Naive B cell (primary cell): Measurements from ENCODE around the gene ATXN2L. TPM values are rescaled to one million over a fixed set of nuclear protein-coding genes. Genes with fewer than 3 reads are reported as not detected.
"Not testable (repeated sequence)": the region's sequence is repeated elsewhere in the genome, so short reads cannot be mapped to it uniquely, and the experiment has no call there.

Experiments
- ATAC-seq, 2 donors: fragments of 150-1000 bp; cut with Tn5 transposase; 2 replicates each; pipeline ENCODE4 v1.10.0; 2021; ENCODE audit warnings: low read depth in 2 of 2, mild to moderate bottlenecking in 2 of 2, moderate library complexity in 2 of 2
- DNase-seq: peaks from one replicate; pipeline ENCODE4 v3.0.0; 2022
- H3K27ac Mint-ChIP-seq, 6 donors: one replicate each; pipeline ENCODE4 v1.8.0; 2020 to 2022; ENCODE audit warnings: mild to moderate bottlenecking in 6 of 6, mixed read lengths in 6 of 6, moderate library complexity in 5 of 6, inconsistent platforms in 2 of 6
- H3K27me3 Mint-ChIP-seq, 3 donors: one replicate each; pipeline ENCODE4 v1.8.0; 2021 to 2022; ENCODE audit warnings: mixed read lengths in 3 of 3, mild to moderate bottlenecking in 1 of 3
- H3K36me3 Mint-ChIP-seq, 2 donors: one replicate each; pipeline ENCODE4 v1.8.0; 2020 to 2022; ENCODE audit warnings: mixed read lengths in 2 of 2, inconsistent platforms in 1 of 2, mild to moderate bottlenecking in 1 of 2
- H3K4me1 Mint-ChIP-seq, 3 donors: one replicate each; pipeline ENCODE4 v1.8.0; 2020 to 2022; ENCODE audit warnings: mixed read lengths in 3 of 3, inconsistent platforms in 1 of 3, mild to moderate bottlenecking in 1 of 3, moderate library complexity in 1 of 3
- H3K4me3 Mint-ChIP-seq, 8 donors: one replicate each; pipeline ENCODE4 v1.8.0; 2020 to 2022; ENCODE audit warnings: mild to moderate bottlenecking in 8 of 8, mixed read lengths in 8 of 8, moderate library complexity in 8 of 8, inconsistent platforms in 2 of 8
- H3K9me3 Mint-ChIP-seq, 7 donors: one replicate each; pipeline ENCODE4 v1.8.0; 2020 to 2022; ENCODE audit warnings: mixed read lengths in 7 of 7, mild to moderate bottlenecking in 5 of 7, inconsistent platforms in 2 of 7, moderate library complexity in 1 of 7
- polyA plus RNA-seq, 6 donors: library from polyadenylated mRNA; unstranded; fragments of 300-500 nt; fragmentation: Illumina TruSeq; gene quantifications; one replicate each; pipeline ENCODE4 v1.2.3, GENCODE V29; 2021; ENCODE audit warnings: low read depth in 6 of 6

ATXN2L gene, protein sequence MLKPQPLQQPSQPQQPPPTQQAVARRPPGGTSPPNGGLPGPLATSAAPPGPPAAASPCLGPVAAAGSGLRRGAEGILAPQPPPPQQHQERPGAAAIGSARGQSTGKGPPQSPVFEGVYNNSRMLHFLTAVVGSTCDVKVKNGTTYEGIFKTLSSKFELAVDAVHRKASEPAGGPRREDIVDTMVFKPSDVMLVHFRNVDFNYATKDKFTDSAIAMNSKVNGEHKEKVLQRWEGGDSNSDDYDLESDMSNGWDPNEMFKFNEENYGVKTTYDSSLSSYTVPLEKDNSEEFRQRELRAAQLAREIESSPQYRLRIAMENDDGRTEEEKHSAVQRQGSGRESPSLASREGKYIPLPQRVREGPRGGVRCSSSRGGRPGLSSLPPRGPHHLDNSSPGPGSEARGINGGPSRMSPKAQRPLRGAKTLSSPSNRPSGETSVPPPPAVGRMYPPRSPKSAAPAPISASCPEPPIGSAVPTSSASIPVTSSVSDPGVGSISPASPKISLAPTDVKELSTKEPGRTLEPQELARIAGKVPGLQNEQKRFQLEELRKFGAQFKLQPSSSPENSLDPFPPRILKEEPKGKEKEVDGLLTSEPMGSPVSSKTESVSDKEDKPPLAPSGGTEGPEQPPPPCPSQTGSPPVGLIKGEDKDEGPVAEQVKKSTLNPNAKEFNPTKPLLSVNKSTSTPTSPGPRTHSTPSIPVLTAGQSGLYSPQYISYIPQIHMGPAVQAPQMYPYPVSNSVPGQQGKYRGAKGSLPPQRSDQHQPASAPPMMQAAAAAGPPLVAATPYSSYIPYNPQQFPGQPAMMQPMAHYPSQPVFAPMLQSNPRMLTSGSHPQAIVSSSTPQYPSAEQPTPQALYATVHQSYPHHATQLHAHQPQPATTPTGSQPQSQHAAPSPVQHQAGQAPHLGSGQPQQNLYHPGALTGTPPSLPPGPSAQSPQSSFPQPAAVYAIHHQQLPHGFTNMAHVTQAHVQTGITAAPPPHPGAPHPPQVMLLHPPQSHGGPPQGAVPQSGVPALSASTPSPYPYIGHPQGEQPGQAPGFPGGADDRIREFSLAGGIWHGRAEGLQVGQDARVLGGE
- polyA plus RNA-seq, result 10 to 100 TPM in 5 of 6 donors, 1 to 10 TPM in 1; 3.6 to 38.2 (median 20.0) TPM

DNA sequence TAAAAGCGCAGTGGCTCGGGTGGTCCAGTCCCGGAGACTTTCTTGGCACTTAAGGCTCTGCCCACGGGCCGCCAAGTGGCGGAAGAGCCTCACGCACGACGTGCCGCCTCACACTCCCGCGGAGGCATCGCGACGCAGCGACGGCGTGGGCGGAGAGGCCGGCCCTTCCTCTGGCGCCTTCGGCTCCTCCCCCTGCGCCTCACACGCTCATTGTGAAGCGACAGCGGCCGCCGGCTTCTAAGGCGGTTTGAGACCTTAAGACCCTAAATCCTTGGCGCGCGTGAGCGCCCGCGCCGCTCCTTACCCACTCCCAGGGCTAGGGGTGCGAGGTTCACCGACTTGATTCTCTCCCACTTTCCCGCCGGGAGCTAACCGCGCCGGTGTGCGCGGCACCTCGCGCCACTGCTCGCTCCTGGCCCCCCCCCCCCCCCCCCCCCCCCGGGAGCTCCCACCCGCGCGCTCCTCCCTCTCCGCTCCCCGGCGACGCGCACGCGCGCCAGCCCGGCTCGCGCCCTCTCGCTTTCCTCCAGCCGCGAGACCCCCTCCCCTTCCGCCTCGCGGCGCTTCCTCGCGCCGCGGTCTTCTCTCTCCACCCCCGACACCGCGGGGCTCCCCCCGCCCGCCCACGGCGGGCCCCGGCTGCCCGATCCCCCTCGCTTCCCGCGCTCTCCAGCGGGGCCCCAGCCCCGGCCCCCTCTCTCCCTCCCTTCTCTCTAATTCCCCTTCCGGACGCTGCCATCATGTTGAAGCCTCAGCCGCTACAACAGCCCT, at the start of gene ATXN2L:
Gene ATXN2L, plus strand, starts transcription at position 480 of the 771 bp plus-strand sequence. Its CDS starts 261 bp downstream, at position 741.
- Mint-ChIP-seq H3K27me3 (no peaks in the 10 kb centered on the region), H3K36me3 (peaks cover 9 to 10% of the 10 kb centered on the region in 2 donors), H3K9me3 (no peaks in the 10 kb centered on the region), H3K27ac (peak within 1 kb of the TSS; percentile 98 to 100 (median 99)), H3K4me3 (peak within 1 kb of the TSS; percentile 97 to 100 (median 98)), H3K4me1 (peaks cover 26 to 39% (median 36%) of the 10 kb centered on the region in 3 donors)
- ATAC-seq, result peak; percentile 51 to 60
- DNase-seq, result peak; percentile 94

DNA sequence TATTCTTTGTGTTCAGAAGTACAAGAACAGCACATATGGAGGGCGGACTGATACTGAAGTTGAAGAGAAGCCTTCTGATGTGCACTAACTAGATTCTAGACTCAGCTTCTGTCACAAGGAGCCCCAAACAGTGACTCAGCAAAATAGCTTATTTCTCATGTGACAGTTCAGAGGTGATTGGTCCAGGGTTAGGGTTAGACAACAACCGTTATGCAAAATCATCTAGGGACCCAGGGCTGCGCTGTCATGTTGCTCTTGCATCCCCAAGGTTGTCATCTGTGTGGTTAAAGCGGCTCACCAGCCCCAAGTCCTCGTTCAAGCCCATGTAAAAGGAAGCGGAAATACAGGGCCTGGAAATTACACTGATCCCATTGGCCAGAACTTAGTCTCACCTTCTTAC, 41.1 kb upstream of the ATXN2L start:
- H3K36me3 Mint-ChIP-seq, result not testable (repeated sequence)

DNA sequence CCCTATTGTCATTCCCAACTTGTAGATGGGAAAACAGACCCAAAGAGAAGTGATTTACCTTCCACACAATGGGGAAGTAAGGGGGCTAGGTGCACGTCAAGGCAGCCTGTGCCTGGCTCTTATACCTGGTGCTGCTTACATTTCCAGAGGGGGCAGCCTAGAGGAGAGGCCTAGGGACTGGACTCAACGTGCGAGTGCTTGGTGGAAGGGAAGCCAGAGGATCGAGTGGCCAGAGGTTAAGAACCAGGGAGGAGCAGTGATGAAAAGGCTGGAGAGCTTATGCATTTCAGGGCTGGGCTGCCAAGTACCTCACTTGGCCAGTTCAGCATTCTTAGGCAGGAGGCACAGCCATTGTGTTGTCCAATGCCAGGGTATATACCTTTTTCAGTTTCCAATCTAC, 40.4 kb upstream of the ATXN2L start:
- H3K27me3 Mint-ChIP-seq, H3K9me3 Mint-ChIP-seq, H3K36me3 Mint-ChIP-seq, DNase-seq, H3K4me1 Mint-ChIP-seq, ATAC-seq, H3K27ac Mint-ChIP-seq, H3K4me3 Mint-ChIP-seq: not testable (repeated sequence)

More for the DNA sequence above, 41.1 kb upstream of the ATXN2L start:
- not testable (repeated sequence) for H3K4me3 Mint-ChIP-seq, H3K9me3 Mint-ChIP-seq, ATAC-seq, H3K4me1 Mint-ChIP-seq, H3K27ac Mint-ChIP-seq, DNase-seq, H3K27me3 Mint-ChIP-seq

DNA sequence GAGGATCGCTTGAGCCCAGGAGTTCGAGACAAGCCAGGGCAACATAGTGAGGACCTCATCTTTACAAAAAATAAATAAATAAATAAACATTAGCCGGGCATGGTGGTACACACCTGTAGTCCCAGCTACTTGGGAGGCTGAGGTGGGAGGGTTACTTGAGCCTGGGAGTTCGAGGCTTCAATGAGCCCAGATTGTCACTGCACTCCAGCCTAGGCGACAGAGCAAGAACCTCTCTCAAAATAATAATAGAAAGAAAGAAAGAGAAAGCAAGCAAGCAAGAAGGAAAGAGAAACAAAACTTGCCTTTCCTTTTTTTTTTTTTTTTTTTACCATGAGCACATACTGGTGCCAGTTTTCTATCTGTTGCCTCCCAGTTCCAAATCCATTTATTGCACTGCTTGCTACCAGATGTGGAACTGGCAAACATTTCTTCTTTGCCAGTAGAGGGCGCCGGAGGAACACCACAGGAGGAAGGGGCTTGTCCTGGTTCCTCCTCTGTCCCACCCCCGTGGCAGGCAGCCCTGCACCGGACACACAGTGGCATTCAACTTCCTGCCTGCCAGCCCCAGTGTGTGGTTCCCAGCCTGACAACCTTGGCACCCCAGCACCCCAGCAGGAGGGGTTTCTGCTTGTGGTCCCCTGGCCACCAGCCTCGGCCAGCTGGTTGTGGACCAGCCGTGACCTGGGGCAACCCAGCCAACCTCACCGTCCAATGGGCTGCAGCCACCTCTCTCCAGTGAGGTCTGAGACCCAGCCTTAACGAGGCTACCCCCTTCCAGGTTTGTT, 20.4 kb upstream of the ATXN2L start:
- H3K9me3 Mint-ChIP-seq, H3K27me3 Mint-ChIP-seq, H3K4me1 Mint-ChIP-seq, H3K36me3 Mint-ChIP-seq: not testable (repeated sequence)
- Mint-ChIP-seq H3K27ac (peak overlapping the region in 1 of 6 donors; percentile 91), H3K4me3 (peak overlapping the region; percentile 51 to 87 (median 78))
- DNase-seq, result peak; percentile 56
- peak; percentile 84 to 86 for ATAC-seq

DNA sequence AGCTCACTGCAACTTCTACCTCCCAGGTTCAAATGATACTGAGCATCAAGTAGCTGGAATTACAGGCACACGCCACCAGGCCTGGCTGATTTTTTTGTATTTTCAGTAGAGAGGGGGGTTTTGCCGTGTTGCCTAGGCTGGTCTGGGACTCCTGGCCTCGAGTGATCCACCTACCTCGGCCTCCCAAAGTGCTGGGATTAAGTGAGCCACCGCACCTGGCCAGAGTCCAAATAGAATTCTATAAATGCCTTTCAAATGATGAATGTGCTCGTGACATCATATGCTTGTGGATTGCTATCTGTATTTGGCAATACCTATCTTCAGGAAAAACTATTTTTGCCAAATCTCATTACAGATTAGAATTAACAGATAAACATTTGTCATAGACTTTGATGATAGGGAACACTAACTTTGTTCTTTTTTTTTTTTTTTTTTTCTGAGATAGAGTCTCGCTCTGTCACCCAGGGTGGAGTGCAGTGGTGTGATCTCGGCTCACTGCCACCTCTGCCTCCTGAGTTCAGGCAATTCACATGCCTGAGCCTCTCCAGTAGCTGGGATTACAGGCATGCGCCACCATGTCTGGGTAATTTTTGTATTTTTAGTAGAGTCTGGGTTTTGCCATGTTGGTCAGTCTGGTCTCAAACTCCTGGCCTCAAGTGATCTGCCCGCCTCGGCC, 15.2 kb upstream of the ATXN2L start:
- H3K36me3 Mint-ChIP-seq, DNase-seq, H3K4me3 Mint-ChIP-seq, H3K27me3 Mint-ChIP-seq, ATAC-seq, H3K27ac Mint-ChIP-seq, H3K4me1 Mint-ChIP-seq, H3K9me3 Mint-ChIP-seq: not testable (repeated sequence)

DNA sequence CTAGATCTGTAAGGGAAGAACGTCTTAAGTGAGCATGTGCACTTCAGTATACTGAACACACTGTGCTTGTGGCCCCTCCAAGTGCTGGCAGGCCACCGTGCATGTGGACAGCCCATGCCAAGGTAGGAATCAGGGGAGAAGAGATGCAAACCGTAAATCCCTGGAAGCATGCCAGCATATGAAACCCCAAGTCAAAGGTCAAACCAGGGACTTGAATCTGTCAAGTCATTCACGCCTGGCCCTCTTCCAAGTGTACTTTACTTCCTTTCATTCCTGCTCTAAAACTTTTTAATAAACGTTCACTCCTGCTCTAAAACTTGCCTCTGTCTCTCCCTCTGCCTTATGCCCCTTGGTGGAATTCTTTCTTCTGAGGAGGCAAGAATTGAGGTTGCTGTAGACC, 2.8 kb upstream of the ATXN2L start:
- H3K36me3 Mint-ChIP-seq, result no peaks in the 10 kb centered on the region
- no peak overlapping the region for H3K27ac Mint-ChIP-seq
- H3K9me3 Mint-ChIP-seq, result peaks cover 0 to 4% (median 0%) of the 10 kb centered on the region in 7 donors
- H3K4me3 Mint-ChIP-seq, result peak overlapping the region in 2 of 8 donors; percentile 51 to 66
- no peaks in the 10 kb centered on the region for H3K27me3 Mint-ChIP-seq
- no peak for DNase-seq
- H3K4me1 Mint-ChIP-seq, result peaks cover 13 to 18% (median 15%) of the 10 kb centered on the region in 3 donors
- no peak for ATAC-seq

DNA sequence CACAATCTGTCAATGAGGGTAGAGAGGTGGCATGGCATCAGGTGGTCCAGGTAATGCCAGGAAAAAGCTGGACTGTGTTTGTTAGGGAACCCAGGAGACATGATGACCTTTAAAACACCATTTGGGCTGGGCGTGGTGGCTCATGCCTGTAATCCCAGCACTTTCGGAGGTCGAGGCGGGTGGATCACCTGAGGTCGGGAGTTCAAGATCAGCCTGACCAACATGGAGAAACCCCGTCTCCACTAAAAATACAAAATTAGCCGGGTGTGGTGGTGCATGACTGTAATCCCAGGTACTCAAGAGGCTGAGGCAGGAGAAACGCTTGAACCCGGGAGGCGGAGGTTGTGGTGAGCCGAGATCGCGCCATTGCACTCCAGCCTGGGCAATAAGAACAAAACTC, 2.3 kb upstream of the ATXN2L start:
- H3K27ac Mint-ChIP-seq, result peak overlapping the region in 3 of 6 donors; percentile 19 to 53 (median 47)
- DNase-seq, H3K27me3 Mint-ChIP-seq, H3K36me3 Mint-ChIP-seq, H3K9me3 Mint-ChIP-seq, ATAC-seq: not testable (repeated sequence)
- peak overlapping the region in 4 of 8 donors; percentile 18 to 87 (median 40) for H3K4me3 Mint-ChIP-seq
- peaks cover 17 to 24% (median 21%) of the 10 kb centered on the region in 3 donors for H3K4me1 Mint-ChIP-seq

DNA sequence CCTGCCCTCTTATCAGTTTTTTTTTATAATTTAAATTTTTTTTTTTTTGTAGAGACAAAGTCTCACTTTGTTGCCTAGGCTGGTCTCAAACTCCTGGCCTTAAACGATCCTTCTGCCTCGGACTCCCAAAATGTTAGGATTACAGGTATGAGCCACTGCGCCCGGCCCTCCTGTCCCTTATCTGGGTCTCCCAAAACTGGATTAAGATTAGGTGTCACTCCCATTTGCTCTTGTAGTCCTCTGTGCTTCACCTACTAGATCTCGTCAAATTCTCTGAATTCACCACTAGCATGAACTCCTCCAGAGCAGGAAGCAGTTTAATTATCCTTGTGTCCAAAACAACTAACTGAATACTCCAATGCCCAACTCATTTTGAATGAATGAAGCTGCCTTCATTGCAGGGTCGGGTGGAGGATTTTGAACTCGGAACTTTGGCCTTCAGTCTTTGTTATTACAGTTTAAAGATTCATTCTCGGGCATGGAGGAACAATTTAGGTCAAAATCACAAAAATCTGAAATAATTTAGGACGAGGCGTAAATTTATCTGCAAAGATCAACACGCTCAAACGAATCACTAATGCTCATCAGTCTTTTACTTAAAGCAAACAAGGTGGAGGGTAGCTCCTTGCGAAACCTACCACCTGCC, 802 bp upstream of the ATXN2L start:
- DNase-seq (no peak), ATAC-seq (no peak)
- Mint-ChIP-seq H3K9me3 (no peaks in the 10 kb centered on the region), H3K4me3 (peak overlapping the region; percentile 85 to 98 (median 90)), H3K36me3 (peaks cover 7 to 9% of the 10 kb centered on the region in 2 donors), H3K4me1 (peaks cover 26 to 35% (median 35%) of the 10 kb centered on the region in 3 donors), H3K27me3 (no peaks in the 10 kb centered on the region), H3K27ac (peak overlapping the region; percentile 69 to 99 (median 92))

DNA sequence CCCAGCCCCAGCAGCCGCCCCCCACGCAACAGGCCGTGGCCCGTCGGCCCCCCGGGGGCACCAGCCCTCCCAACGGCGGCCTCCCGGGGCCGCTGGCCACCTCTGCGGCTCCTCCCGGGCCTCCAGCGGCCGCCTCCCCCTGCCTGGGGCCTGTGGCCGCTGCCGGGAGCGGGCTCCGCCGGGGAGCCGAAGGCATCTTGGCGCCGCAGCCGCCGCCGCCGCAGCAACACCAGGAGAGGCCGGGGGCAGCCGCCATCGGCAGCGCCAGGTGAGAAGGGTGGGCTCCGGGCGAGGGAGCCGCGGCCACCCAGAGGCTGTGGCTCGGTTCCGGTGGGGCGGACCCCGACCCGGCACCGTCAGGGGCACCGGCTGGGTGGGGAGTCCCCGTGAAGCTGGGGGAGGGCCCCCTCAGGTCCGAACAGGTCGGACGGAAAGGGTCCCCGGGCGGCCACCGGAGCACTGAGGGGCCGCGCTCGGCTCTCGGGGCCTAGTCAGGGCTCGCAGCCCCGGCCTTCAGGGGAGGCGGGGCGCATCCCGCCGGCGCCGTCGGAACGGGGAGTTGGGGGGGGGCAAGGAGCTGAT, 583 bp downstream of the ATXN2L start:
- Mint-ChIP-seq H3K4me1 (peaks cover 26 to 39% (median 36%) of the 10 kb centered on the region in 3 donors), H3K9me3 (no peaks in the 10 kb centered on the region), H3K27me3 (no peaks in the 10 kb centered on the region), H3K27ac (peak overlapping the region; percentile 98 to 100 (median 99)), H3K36me3 (peaks cover 9 to 14% of the 10 kb centered on the region in 2 donors), H3K4me3 (peak overlapping the region; percentile 97 to 100 (median 98))
- ATAC-seq (peak; percentile 10 to 17), DNase-seq (no peak)

DNA sequence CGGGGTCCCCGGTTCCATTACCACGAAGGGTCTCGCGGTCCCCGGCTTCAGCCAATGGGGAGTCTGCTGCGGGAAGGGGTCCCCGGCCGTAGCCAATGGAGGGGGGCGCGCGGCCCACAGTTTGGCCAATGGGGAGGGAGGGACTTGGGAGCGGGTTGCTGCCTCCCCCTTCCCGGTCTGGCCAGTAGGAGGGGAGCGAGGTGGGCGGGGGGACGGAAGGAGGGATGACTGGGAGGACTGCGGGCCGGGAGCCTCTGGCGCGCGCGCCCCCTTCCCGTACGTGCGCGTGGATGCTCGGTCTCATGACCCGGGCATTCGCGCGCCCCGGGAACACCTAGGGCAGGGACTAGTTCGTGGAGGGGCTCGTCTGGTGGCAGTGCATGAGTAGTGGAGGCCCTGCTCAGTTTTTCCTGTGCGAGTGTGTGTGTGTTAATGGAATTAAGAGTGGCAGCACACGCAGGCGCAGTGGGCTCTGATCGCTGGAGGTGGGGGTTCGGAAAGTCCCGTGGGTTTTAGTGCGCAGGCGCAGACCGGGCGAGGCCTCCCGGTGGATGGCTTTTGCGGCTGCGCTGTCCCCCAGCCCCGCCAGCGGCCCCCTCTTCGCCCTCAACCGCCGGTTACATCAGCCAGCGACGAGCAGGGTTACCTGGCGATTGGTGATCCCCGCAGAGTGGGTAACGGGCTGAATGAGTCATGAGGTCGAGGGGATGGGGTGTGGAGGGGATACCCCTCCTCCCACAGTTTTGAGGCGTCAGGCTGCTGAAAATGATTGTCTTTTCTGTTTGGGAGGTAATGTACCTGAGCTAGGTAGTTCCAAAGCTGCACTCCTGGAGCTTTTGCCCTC, 1.3 kb downstream of the ATXN2L start:
- no peaks in the 10 kb centered on the region for H3K27me3 Mint-ChIP-seq
- peak; percentile 59 to 62 for ATAC-seq
- peak overlapping the region; percentile 98 to 100 (median 99) for H3K27ac Mint-ChIP-seq
- H3K36me3 Mint-ChIP-seq, result peaks cover 9 to 14% of the 10 kb centered on the region in 2 donors
- peaks cover 26 to 39% (median 36%) of the 10 kb centered on the region in 3 donors for H3K4me1 Mint-ChIP-seq
- peak overlapping the region; percentile 97 to 100 (median 98) for H3K4me3 Mint-ChIP-seq
- DNase-seq, result peak; percentile 93
- no peaks in the 10 kb centered on the region for H3K9me3 Mint-ChIP-seq
